KMS-11 (cell line): ENCODE measurements around the gene PRPF4.

Experiments used
- H2AFZ ChIP-seq: fragments of 200-600 bp; sonication (generic); 2 replicates; pipeline ENCODE4 v1.6.1; 2016; ENCODE audit warnings: antibody characterized with exemption, mixed run types, low read depth
- H3K27ac ChIP-seq: fragments of 200-600 bp; sonication (generic); 2 replicates; pipeline ENCODE4 v1.6.1; 2016; ENCODE audit warnings: mild to moderate bottlenecking, mixed run types
- H3K27me3 ChIP-seq: fragments of 200-600 bp; sonication (generic); 2 replicates; pipeline ENCODE4 v1.6.1; 2017; ENCODE audit warnings: mild to moderate bottlenecking, low read depth, mixed run types, moderate library complexity; ENCODE audit not compliant: insufficient read depth
- H3K36me3 ChIP-seq: fragments of 200-600 bp; sonication (generic); 2 replicates; pipeline ENCODE4 v1.6.1; 2017; ENCODE audit warnings: mild to moderate bottlenecking, mixed run types; ENCODE audit not compliant: insufficient read depth
- H3K4me1 ChIP-seq: fragments of 200-600 bp; sonication (generic); 2 replicates; pipeline ENCODE4 v1.6.1; 2016; ENCODE audit warnings: mild to moderate bottlenecking, low read depth, mixed run types; ENCODE audit not compliant: poor library complexity, severe bottlenecking
- H3K4me2 ChIP-seq: fragments of 200-600 bp; sonication (generic); 2 replicates; pipeline ENCODE4 v1.7.0; 2016; ENCODE audit warnings: mild to moderate bottlenecking, mixed run types
- H3K4me3 ChIP-seq: fragments of 200-600 bp; sonication (generic); IDR thresholded peaks from 2 replicates; pipeline ENCODE4 v1.6.1; 2017; ENCODE audit warnings: low read depth, low read length, mixed read lengths; ENCODE audit not compliant: insufficient read depth
- H3K79me2 ChIP-seq: fragments of 200-600 bp; sonication (generic); 2 replicates; pipeline ENCODE4 v1.6.1; 2016; ENCODE audit warnings: low read depth, mixed run types; ENCODE audit not compliant: insufficient read depth
- H3K9ac ChIP-seq: fragments of 200-600 bp; sonication (generic); 2 replicates; pipeline ENCODE4 v1.6.1; 2016; ENCODE audit warnings: mild to moderate bottlenecking, mixed run types
- H4K20me1 ChIP-seq: fragments of 200-600 bp; sonication (generic); 2 replicates; pipeline ENCODE4 v1.6.1; 2016; ENCODE audit warnings: mild to moderate bottlenecking, mixed run types; ENCODE audit not compliant: insufficient read depth
- CTCF ChIP-seq: fragments of 200-600 bp; sonication (generic); conservative IDR thresholded peaks from 2 replicates; pipeline ENCODE4 v1.6.1; 2017; ENCODE audit warnings: low read depth, mild to moderate bottlenecking, antibody characterized with exemption, low read length, moderate library complexity, mixed read lengths

PRPF4 gene

GRCh38 chr9:113315231-113315630 is 39.8 kb downstream of the PRPF4 start:
- Histone ChIP-seq H2AFZ (no peak overlapping the region), H3K9ac (no peak overlapping the region), H3K79me2 (no peaks in the 10 kb centered on the region), H4K20me1 (no peaks in the 10 kb centered on the region), H3K4me3 (no peak overlapping the region), H3K36me3 (no peaks in the 10 kb centered on the region), H3K4me2 (no peak overlapping the region), H3K27me3 (no peaks in the 10 kb centered on the region), H3K27ac (no peak overlapping the region), H3K4me1 (no peaks in the 10 kb centered on the region)
- no peak for TF ChIP-seq CTCF

GRCh38 chr9:113316030-113316429 is 40.6 kb downstream of the PRPF4 start:
- Histone ChIP-seq H3K27me3 (no peaks in the 10 kb centered on the region), H3K4me3 (no peak overlapping the region), H3K4me2 (no peak overlapping the region), H3K9ac (no peak overlapping the region), H4K20me1 (no peaks in the 10 kb centered on the region), H2AFZ (no peak overlapping the region), H3K4me1 (no peaks in the 10 kb centered on the region), H3K79me2 (no peaks in the 10 kb centered on the region), H3K27ac (no peak overlapping the region), H3K36me3 (no peaks in the 10 kb centered on the region)
- TF ChIP-seq CTCF: no peak

- no peaks in the 10 kb centered on the region for H4K20me1 ChIP-seq
- no peaks in the 10 kb centered on the region for H3K79me2 ChIP-seq
- no peak overlapping the region for H3K4me3 ChIP-seq
- no peak for TF ChIP-seq CTCF
- no peak overlapping the region for H3K4me2 ChIP-seq
- H2AFZ ChIP-seq: no peak overlapping the region
- no peaks in the 10 kb centered on the region for H3K4me1 ChIP-seq
- H3K36me3 ChIP-seq: no peaks in the 10 kb centered on the region
- H3K27ac ChIP-seq: no peak overlapping the region
- no peak overlapping the region for H3K9ac ChIP-seq
- no peaks in the 10 kb centered on the region for H3K27me3 ChIP-seq
Observed at GRCh38 chr9:113317777-113318176, 42.3 kb downstream of the PRPF4 start.

- Histone ChIP-seq H3K27ac (no peak overlapping the region), H3K79me2 (no peaks in the 10 kb centered on the region), H3K4me3 (no peak overlapping the region), H3K9ac (no peak overlapping the region), H3K27me3 (no peaks in the 10 kb centered on the region), H3K4me1 (no peaks in the 10 kb centered on the region), H3K36me3 (no peaks in the 10 kb centered on the region), H2AFZ (no peak overlapping the region), H3K4me2 (no peak overlapping the region), H4K20me1 (no peaks in the 10 kb centered on the region)
- no peak for TF ChIP-seq CTCF
Observed at GRCh38 chr9:113319054-113319453, 43.6 kb downstream of the PRPF4 start.

- H4K20me1 ChIP-seq: no peaks in the 10 kb centered on the region
- H2AFZ ChIP-seq: no peak overlapping the region
- H3K27me3 ChIP-seq: no peaks in the 10 kb centered on the region
- H3K36me3 ChIP-seq: no peaks in the 10 kb centered on the region
- H3K9ac ChIP-seq: no peak overlapping the region
- no peak overlapping the region for H3K4me3 ChIP-seq
- no peaks in the 10 kb centered on the region for H3K79me2 ChIP-seq
- H3K4me1 ChIP-seq: no peaks in the 10 kb centered on the region
- H3K27ac ChIP-seq: no peak overlapping the region
- TF ChIP-seq CTCF: no peak
- no peak overlapping the region for H3K4me2 ChIP-seq
Observed at GRCh38 chr9:113320051-113320450, 44.6 kb downstream of the PRPF4 start.
